GM18858 (cell line): Measurements from ENCODE around the gene TNFSF11.

Experiments used
- ATAC-seq: cut with Tn5 transposase; IDR thresholded peaks from one replicate; pipeline ENCODE4 v1.9.1; 2021; ENCODE audit not compliant: unreplicated experiment

The TNFSF11 gene

GRCh38 chr13:42607546-42607945, 33.6 kb downstream of the TNFSF11 start:
- no peak for ATAC-seq

- no peak for ATAC-seq
Observed at GRCh38 chr13:42610649-42611048, 36.7 kb downstream of the TNFSF11 start.

- ATAC-seq = no peak
Observed at GRCh38 chr13:42611086-42611779, 37.3 kb downstream of the TNFSF11 start.

- no peak for ATAC-seq
Observed at GRCh38 chr13:42612021-42612765, 38.2 kb downstream of the TNFSF11 start.

GRCh38 chr13:42614436-42615035, 40.6 kb downstream of the TNFSF11 start:
- ATAC-seq = no peak

- ATAC-seq = no peak
Observed at GRCh38 chr13:42615691-42616090, 41.7 kb downstream of the TNFSF11 start.

GRCh38 chr13:42617221-42617620, 43.3 kb downstream of the TNFSF11 start:
- no peak for ATAC-seq

- no peak for ATAC-seq
Observed at GRCh38 chr13:42623916-42624315, 50.0 kb downstream of the TNFSF11 start.

- no peak for ATAC-seq
Observed at GRCh38 chr13:42625611-42626010, 51.7 kb downstream of the TNFSF11 start.

GRCh38 chr13:42626176-42626860, 52.4 kb downstream of the TNFSF11 start:
- ATAC-seq = no peak

- ATAC-seq = no peak
Observed at GRCh38 chr13:42628666-42629065, 54.7 kb downstream of the TNFSF11 start.

GRCh38 chr13:42631181-42631580, 57.2 kb downstream of the TNFSF11 start:
- no peak for ATAC-seq

- ATAC-seq = no peak
Observed at GRCh38 chr13:42633495-42633894, 59.5 kb downstream of the TNFSF11 start.

- no peak for ATAC-seq
Observed at GRCh38 chr13:42638101-42638500, 64.1 kb downstream of the TNFSF11 start.

GRCh38 chr13:42638886-42639285, 64.9 kb downstream of the TNFSF11 start:
- no peak for ATAC-seq

GRCh38 chr13:42643076-42643475, 69.1 kb downstream of the TNFSF11 start:
- no peak for ATAC-seq

GRCh38 chr13:42644841-42645240, 70.9 kb downstream of the TNFSF11 start:
- no peak for ATAC-seq

- ATAC-seq = no peak
Observed at GRCh38 chr13:42645717-42646116, 71.8 kb downstream of the TNFSF11 start.

- ATAC-seq = no peak
Observed at GRCh38 chr13:42649141-42649540, 75.2 kb downstream of the TNFSF11 start.

GRCh38 chr13:42649831-42650230, 75.9 kb downstream of the TNFSF11 start:
- no peak for ATAC-seq

- no peak for ATAC-seq
Observed at GRCh38 chr13:42650506-42650905, 76.6 kb downstream of the TNFSF11 start.
